Activated CD8-positive, alpha-beta memory T cell treated with anti-CD3 and anti-CD28 coated beads, Interleukin-2, amount 50 U/mL, for 4 hours (primary cell): ENCODE measurements around the gene COL9A3.

Experiments used
- DNase-seq: peaks from one replicate; pipeline ENCODE4 v3.0.0-alpha.2; 2020

The COL9A3 gene

GRCh38 chr20:62779417-62779685 is 37.5 kb upstream of the COL9A3 start:
- no peak for DNase-seq

DNA sequence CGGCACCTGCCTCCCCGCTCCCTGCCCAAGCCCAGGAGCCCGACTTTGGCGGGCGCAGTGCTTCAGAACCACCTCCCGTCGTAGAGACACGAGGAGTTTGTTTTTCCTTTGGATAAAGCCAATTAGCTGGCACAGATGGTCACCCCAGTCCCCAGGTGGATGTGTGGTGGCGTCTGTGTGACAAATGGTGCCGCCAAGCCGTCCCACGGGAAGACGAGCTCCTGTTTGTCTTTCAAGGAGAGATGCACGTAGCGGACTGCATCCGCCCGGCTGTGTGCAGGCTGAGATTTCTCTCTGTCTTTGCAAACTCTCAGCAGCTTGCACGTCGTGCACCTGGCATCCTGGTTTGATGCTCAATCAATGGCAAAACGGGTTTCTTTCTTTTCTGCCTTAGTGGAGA is 36.6 kb upstream of the COL9A3 start:
- no peak for DNase-seq

- no peak for DNase-seq
Observed at GRCh38 chr20:62780696-62781095, 36.2 kb upstream of the COL9A3 start.

DNA sequence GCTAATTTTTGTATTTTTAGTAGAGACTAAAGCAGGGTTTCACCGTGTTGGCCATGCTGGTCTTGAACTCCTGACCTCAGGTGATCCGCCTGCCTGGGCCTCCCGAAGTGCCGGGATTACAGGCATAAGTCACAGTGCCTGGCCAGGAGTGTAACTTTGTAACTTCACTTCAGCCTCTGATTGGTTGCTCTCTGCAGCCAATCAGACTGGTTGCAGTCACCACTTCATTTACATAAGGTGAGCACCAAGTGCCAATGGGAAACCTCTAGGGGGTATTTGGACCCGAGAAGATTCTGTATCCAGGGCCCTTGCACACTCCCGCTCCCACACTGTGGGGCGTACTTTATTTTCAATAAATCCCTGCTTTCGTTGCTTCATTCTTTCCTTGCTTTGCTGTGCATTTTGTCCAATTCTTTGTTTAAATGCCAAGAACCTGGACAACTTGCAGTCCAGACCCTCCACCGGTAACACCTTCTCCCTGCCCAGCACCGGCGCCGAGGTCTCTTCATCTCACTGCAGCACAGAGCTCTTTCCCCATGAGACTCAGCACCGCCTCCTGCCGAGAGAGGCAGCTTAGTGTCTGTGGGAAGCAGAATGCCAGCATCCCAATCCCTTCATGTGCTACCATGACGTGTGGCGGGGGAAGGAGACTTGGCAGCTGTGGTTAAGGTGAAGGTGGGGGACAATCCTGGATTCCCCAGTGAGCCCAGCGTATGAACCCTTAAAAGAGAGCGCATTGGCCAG is 34.5 kb upstream of the COL9A3 start:
- DNase-seq, result no peak

- DNase-seq, result no peak
Observed at GRCh38 chr20:62782893-62783278, 34.0 kb upstream of the COL9A3 start.

GRCh38 chr20:62784497-62784896 is 32.4 kb upstream of the COL9A3 start:
- DNase-seq, result no peak

DNA sequence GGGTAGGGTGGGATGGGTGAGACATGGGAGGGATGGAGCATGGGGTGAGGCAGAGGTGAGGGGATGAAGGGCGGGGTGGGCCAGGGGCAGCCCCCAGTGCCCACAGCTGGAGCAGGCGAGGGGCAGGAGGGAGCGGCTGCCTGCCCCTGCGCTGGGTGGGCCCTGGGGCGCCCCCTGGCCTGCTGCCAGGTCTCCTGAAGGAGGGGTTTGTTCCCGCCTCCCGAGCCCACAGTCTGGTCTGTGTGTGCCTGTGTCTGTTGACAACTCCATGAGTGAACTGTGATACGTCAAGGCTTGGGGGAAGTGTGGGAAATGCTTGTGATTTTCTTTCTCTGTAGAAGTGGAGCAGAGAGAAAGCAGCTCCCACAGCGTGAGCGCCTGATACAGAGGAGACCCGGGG is 31.5 kb upstream of the COL9A3 start:
- no peak for DNase-seq

DNA sequence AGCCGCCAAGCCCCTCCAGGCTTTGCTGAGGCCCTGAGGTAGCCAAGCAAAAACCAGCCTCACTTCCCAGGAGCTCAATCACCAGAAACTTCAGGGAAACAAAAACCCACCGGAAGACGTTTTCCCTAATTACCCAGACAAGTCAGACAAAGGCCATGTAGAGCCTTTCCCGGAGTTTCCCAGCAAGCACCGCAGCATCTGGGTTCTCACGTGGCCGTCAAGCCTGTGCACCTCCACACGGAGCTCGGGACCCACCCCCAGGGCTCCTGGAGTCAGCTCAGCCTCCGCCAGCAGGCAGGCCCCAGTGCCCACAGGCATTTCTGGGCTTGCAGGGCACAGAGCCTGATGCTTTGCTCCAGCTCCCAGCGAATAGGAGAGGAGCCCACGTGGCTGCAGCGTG is 30.7 kb upstream of the COL9A3 start:
- DNase-seq, result no peak

GRCh38 chr20:62787321-62787720 is 29.5 kb upstream of the COL9A3 start:
- DNase-seq, result no peak

- no peak for DNase-seq
Observed at GRCh38 chr20:62787866-62788265, 29.0 kb upstream of the COL9A3 start.

GRCh38 chr20:62788607-62789006 is 28.2 kb upstream of the COL9A3 start:
- no peak for DNase-seq

DNA sequence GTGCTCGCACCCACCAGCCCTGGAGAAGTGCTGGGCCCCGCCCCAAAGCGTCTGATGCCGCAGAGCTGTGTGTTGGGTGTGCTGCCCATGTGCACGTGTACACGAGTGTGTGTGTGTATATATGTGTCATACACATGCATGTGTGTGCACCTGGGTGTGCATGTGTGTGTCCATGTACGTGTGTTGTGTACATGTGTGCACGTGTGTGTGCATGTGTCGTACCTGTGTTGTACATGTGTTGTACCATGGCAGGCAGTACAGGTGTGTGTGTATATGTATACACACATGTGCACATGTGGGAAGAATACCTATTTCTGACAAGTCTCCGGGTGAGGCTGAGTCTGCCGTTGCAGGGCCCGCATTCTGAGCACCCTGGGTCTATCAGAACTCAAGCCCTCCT is 26.8 kb upstream of the COL9A3 start:
- no peak for DNase-seq

- DNase-seq, result peak; percentile 71
Observed at GRCh38 chr20:62791301-62792181, 25.3 kb upstream of the COL9A3 start.

GRCh38 chr20:62792182-62792939 is 24.5 kb upstream of the COL9A3 start:
- no peak for DNase-seq

GRCh38 chr20:62792940-62793756 is 23.7 kb upstream of the COL9A3 start:
- no peak for DNase-seq

- DNase-seq, result no peak
Observed at GRCh38 chr20:62793757-62794006, 23.2 kb upstream of the COL9A3 start.

- DNase-seq, result peak; percentile 92
Observed at GRCh38 chr20:62794007-62794724, 22.7 kb upstream of the COL9A3 start.

GRCh38 chr20:62795023-62795761 is 21.7 kb upstream of the COL9A3 start:
- peak; percentile 72 for DNase-seq

DNA sequence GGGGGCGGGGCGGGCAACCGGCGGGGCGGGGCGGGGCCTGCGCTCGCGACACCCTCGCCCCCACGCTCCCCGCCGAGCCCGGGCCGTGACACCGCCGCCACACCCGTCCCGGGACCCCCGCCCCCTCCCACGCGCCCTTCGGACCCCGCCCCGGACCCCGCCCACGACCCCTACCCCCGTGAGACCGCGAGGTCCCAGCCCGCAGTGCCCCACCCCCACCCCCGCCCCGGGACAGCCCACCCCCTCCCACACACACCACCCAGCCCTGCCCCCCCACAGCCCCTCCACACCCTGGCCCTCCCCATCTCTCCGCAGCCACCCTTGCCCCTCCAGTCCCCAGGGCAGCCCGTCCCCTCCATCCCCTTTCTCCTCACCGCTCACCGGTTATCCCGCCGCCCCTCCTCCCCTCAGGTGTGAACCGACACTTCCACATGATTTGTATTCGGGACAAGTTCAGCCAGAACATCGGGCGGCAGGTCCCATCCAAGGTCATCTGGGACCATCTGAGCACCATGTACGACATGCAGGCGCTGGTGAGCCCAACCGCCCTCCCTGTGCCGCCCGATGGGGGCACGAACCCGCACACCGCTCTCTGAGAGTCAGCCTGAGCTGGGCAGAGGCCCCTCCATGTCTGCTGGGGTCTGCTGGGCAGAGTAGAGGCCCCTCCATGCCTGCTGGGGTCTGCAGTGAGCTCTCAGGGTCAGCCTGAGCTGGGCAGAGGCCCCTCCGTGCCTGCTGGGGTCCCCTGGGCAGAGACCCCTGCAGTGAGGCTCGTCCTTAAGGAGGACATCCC is 20.0 kb upstream of the COL9A3 start:
- no peak for DNase-seq

DNA sequence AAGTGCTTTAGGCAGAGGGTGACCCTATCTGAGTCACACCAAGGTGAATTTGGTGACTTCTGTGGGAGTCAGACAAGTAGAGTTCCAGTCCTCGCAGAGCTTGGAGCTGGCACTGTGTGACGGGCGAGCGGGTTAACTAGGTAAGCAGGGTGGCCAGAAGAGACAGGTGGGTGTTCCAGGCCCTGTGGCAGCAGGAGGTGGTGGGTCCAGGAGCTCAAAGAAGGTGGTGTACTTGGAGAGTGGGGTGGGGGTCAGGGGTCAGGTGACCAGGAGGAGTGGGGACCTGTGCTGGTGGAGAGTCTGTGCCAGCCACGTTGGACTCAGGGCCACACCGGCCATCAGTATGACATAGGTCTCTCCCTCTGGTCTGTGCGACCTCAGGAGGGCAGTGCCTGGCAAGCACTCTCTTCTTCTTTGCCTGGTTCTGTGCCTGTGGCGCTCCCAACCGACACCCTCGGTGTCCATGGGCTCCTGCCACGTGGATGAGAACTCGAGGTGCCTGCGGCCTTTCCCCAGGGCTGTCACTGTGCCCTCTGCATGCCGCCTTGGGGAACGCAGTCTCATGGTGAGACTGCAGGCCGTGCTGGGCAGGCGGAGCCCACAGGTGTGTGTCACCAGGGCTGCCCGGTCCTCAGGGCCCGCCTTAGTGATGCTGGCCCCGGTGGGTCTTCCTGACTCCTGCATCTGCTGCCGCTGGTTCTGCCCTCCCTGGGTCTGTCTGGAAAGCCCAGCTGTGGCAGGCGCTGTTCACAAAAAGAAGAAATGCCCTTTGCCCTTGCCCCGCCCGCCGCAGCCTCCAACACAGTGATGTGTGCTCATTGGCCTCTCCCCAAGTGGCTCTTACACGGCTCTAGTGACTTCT is 18.9 kb upstream of the COL9A3 start:
- DNase-seq, result no peak
